ENCODE data around the gene NCOA1. TPM values are rescaled to one million over a fixed set of nuclear protein-coding genes. Genes with fewer than 3 reads are reported as not detected.
A peak's percentile ranks its signal among the peaks of the same experiment; 100 is the strongest.

NCOA1 gene
- total RNA-seq, 1 donor from 2014 or later, result 3.4 TPM

GRCh38 chr2:24704692-24705091 lies 213.6 kb downstream of the NCOA1 start:
- H3K4me3 ChIP-seq (ENCODE audit: low read depth, low read length), result no peak overlapping the region
- DNase-seq (ENCODE audit: low read depth) (no peak), FAIRE-seq (no peak)
- no peak for TF ChIP-seq CTCF (IDR thresholded peaks at IDR 0.05; ENCODE audit: insufficient read depth, low read length, severe bottlenecking)
- H3K36me3 ChIP-seq (ENCODE audit: control insufficient read depth, insufficient read depth, low read length), result no peaks in the 10 kb centered on the region
- no peaks in the 10 kb centered on the region for H3K27me3 ChIP-seq (ENCODE audit: control insufficient read depth, insufficient read depth, low read length)

GRCh38 chr2:24707143-24707542 lies 216.1 kb downstream of the NCOA1 start:
- Histone ChIP-seq H3K36me3 (ENCODE audit: control insufficient read depth, insufficient read depth, low read length) (no peaks in the 10 kb centered on the region), H3K4me3 (ENCODE audit: low read depth, low read length) (no peak overlapping the region), H3K27me3 (ENCODE audit: control insufficient read depth, insufficient read depth, low read length) (no peaks in the 10 kb centered on the region)
- TF ChIP-seq CTCF (IDR thresholded peaks at IDR 0.05; ENCODE audit: insufficient read depth, low read length, severe bottlenecking), result no peak
- FAIRE-seq, result no peak
- no peak for DNase-seq (ENCODE audit: low read depth)

- peak; percentile 86 for DNase-seq (ENCODE audit: low read depth)
Measured at GRCh38 chr2:24708537-24709152, 217.6 kb downstream of the NCOA1 start.

GRCh38 chr2:24710806-24711205 lies 219.8 kb downstream of the NCOA1 start:
- Histone ChIP-seq H3K36me3 (ENCODE audit: control insufficient read depth, insufficient read depth, low read length) (no peaks in the 10 kb centered on the region), H3K4me3 (ENCODE audit: low read depth, low read length) (no peak overlapping the region), H3K27me3 (ENCODE audit: control insufficient read depth, insufficient read depth, low read length) (no peaks in the 10 kb centered on the region)
- FAIRE-seq (no peak), DNase-seq (ENCODE audit: low read depth) (no peak)
- TF ChIP-seq CTCF (IDR thresholded peaks at IDR 0.05; ENCODE audit: insufficient read depth, low read length, severe bottlenecking), result no peak

More at GRCh38 chr2:24708537-24709152, 217.6 kb downstream of the NCOA1 start:
- no peak for FAIRE-seq
- no peaks in the 10 kb centered on the region for H3K27me3 ChIP-seq (ENCODE audit: control insufficient read depth, insufficient read depth, low read length)
- H3K36me3 ChIP-seq (ENCODE audit: control insufficient read depth, insufficient read depth, low read length), result no peaks in the 10 kb centered on the region
- no peak overlapping the region for H3K4me3 ChIP-seq (ENCODE audit: low read depth, low read length)
- no peak for TF ChIP-seq CTCF (IDR thresholded peaks at IDR 0.05; ENCODE audit: insufficient read depth, low read length, severe bottlenecking)

GRCh38 chr2:24711865-24712264 lies 220.8 kb downstream of the NCOA1 start:
- H3K27me3 ChIP-seq (ENCODE audit: control insufficient read depth, insufficient read depth, low read length), result no peaks in the 10 kb centered on the region

More at GRCh38 chr2:24711865-24712264, 220.8 kb downstream of the NCOA1 start:
- Histone ChIP-seq H3K4me3 (ENCODE audit: low read depth, low read length) (no peak overlapping the region), H3K36me3 (ENCODE audit: control insufficient read depth, insufficient read depth, low read length) (no peaks in the 10 kb centered on the region)
- TF ChIP-seq CTCF (IDR thresholded peaks at IDR 0.05; ENCODE audit: insufficient read depth, low read length, severe bottlenecking), result no peak
- DNase-seq (ENCODE audit: low read depth) (no peak), FAIRE-seq (no peak)

Measured in bronchial epithelial cell (primary cell).